Measurements from ENCODE around the gene MPZL3. TPM values are rescaled to one million over a fixed set of nuclear protein-coding genes. Genes with fewer than 3 reads are reported as not detected.

Gene MPZL3, protein sequence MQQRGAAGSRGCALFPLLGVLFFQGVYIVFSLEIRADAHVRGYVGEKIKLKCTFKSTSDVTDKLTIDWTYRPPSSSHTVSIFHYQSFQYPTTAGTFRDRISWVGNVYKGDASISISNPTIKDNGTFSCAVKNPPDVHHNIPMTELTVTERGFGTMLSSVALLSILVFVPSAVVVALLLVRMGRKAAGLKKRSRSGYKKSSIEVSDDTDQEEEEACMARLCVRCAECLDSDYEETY
- 14.6 and 20.1 TPM in 2 replicates for total RNA-seq

DNA sequence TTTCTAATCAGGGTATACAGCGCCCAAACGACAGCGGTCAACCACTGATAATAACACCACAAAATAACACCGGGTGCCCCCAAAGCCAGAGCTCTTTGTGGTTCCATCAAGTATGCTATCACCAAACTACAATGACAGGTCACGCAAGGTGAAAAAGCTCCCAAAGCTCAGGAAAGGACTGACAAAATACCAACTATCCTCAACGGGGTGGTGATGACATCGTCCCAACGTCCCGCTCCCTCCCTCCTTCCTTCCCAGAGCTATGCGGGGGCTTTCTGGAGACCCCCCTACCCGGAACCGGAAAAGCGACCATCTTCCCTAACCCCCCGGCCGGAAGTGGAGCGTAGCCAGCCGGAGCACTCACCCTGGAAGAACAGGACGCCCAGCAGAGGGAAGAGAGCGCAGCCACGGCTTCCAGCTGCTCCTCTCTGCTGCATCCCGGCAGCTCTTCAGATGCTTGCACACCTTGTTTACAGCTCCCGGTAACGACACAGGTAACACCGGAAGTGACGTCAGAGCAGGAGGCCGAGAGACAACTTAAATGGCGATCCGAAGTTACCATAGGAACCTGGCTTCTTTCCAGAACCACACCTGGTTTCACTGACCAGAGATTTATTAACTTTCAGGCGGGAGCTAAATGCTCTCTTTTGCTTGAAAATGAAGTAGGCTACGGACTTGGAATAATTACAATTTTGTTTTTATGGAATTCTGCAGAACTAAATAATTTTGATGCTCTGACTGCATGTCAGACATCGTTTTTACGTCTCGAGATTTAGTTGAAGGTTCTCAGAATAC lies at the start of gene MPZL3:
Gene MPZL3 (minus strand): TSS at position 508 of the 795 bp plus-strand sequence. CDS start 71 bp downstream, at position 437.

DNA sequence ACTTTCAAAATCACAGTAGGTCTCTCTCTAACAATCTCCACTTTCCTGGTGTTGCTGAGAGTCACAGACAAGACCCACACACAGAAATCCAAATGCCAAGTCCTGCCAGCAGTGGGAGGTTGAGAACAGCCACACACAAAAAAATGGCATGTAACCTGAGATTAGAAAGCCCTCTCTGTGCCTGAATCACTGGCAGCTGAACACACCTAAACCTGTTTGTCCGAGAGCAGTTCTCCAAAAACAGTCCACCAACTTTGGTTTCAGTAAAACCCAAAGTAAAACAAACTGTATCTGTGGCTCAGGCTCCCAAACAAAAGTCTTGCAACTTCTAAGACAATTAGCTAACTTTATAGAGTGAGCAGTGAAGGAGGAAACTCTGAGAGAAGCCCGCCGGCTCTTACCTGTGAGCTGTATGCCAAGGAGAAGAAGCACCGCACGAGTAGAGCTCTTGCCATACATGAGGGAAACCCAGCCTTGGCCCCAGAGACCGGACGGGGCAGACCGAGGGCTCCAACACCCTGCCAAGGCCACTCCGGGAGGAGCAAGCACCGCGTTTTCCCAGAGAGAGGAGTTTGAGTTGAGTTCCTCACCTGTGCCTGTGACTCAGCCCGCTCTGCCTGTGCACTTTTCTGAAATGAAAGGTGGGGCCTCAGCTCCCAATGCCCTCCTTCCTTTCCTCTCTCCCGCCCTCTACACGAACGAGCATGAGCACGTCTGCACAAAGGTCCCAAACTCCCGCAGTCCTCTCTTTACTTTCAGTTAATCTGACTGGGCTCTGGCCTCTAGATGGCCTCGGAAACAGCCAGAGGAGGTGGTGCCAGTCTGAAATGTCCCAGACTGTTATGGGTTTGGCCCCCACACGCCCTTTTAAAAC lies 11.8 kb upstream of the MPZL3 start, which contains the start of gene MPZL2:
Gene MPZL2 (minus strand): TSS at position 603 of the 874 bp plus-strand sequence. CDS start 144 bp downstream, at position 459.

DNA sequence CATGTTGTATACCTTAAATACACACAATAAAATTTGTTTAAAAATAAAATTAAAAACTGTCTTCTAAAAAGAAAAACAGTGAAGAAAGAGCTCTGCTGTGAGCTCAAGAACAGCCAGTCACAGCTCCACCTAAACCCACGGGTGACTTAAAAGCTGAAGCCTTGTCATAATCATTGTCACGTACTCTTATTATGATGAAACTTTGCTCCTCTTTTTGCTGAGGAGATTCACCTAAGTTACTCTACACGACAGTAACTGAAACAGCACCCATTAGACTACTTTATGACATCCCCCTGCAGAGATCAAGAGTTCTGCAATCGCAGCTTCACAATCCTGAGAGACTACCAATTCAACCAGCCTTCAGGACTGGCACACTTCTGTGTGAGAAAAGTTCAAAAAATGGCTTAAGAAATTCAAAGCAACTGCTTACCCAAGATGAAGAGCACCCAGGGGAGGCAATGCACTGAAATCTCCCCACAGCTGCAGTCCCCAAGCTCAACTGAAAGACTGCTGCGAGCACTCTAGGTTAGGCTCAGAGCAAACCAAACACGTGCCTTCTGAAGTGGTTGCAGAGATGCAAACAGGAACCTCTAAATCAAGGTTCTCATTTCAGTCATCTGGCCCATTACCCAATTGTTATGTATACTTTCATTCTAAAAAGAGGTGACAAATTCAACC lies 27.5 kb downstream of the MPZL3 start, which contains the start of gene JAML:
Gene JAML (minus strand): TSS at position 501 of the 678 bp plus-strand sequence. CDS start 10,145 bp downstream, outside the sequence.

Other genes with a start within 250 kb of the MPZL3 start
- not detected in 2 replicates for gene TMPRSS4, start 175.3 kb downstream of the MPZL3 start, total RNA-seq
- gene SMIM35, start 165.4 kb downstream of the MPZL3 start, total RNA-seq, result not detected in 2 replicates
- gene SCN4B, start 99.5 kb downstream of the MPZL3 start, total RNA-seq, result under 0.01 and 0.15 TPM in 2 replicates
- gene SCN2B, start 75.7 kb downstream of the MPZL3 start, total RNA-seq, result not detected in 2 replicates
- gene JAML, start 27.4 kb downstream of the MPZL3 start, total RNA-seq, result 0.65 and 1.2 TPM in 2 replicates
- 82.5 and 180 TPM in 2 replicates for gene MPZL2, start 11.9 kb upstream of the MPZL3 start, total RNA-seq
- not detected in 2 replicates for gene CD3E, start 52.4 kb upstream of the MPZL3 start, total RNA-seq
- gene CD3D, start 90.3 kb upstream of the MPZL3 start, total RNA-seq, result not detected in 2 replicates
- gene CD3G, start 92.0 kb upstream of the MPZL3 start, total RNA-seq, result not detected in 2 replicates
- gene UBE4A, start 107.2 kb upstream of the MPZL3 start, total RNA-seq, result 24.7 and 29.3 TPM in 2 replicates
- 52.9 and 155 TPM in 2 replicates for gene ATP5MG, start 149.2 kb upstream of the MPZL3 start, total RNA-seq
- gene KMT2A, start 184.1 kb upstream of the MPZL3 start, total RNA-seq, result 14.9 and 40.0 TPM in 2 replicates